ENCODE results near the gene GSTA5. TPM values are rescaled to one million over a fixed set of nuclear protein-coding genes. Genes with fewer than 3 reads are reported as not detected.

GSTA5 gene
- total RNA-seq, 1 donor from 2014 or later, result not detected

Other genes starting within 250 kb of the GSTA5 start
- 21.1 to 34.4 TPM (median 25.7 TPM) in 3 replicates for gene TMEM14A, start 169.7 kb downstream of the GSTA5 start, total RNA-seq
- not detected in 3 replicates for gene GSTA2, start 77.3 kb downstream of the GSTA5 start, total RNA-seq
- gene GSTA1, start 37.0 kb downstream of the GSTA5 start, total RNA-seq, result not detected in 3 replicates
- gene GSTA3, start 68.9 kb upstream of the GSTA5 start, total RNA-seq, result not detected in 3 replicates
- gene GSTA4, start 154.5 kb upstream of the GSTA5 start, total RNA-seq, result 30.9 to 43.4 TPM (median 31.4 TPM) in 3 replicates
- 15.3 to 15.4 TPM (median 15.3 TPM) in 3 replicates for gene CILK1, start 221.0 kb upstream of the GSTA5 start, total RNA-seq
- 72.5 to 84.4 TPM (median 78.8 TPM) in 3 replicates for gene FBXO9, start 224.6 kb upstream of the GSTA5 start, total RNA-seq

All from chondrocyte (in vitro differentiated cells).